GM21447 (cell line): ENCODE measurements around the gene PRKN.
"Not testable (repeated sequence)": the region's sequence is repeated elsewhere in the genome, so short reads cannot be mapped to it uniquely, and the experiment has no call there.

Experiments
- ATAC-seq: cut with Tn5 transposase; IDR thresholded peaks from one replicate; pipeline ENCODE4 v1.9.1; 2021; ENCODE audit not compliant: unreplicated experiment

PRKN gene

DNA sequence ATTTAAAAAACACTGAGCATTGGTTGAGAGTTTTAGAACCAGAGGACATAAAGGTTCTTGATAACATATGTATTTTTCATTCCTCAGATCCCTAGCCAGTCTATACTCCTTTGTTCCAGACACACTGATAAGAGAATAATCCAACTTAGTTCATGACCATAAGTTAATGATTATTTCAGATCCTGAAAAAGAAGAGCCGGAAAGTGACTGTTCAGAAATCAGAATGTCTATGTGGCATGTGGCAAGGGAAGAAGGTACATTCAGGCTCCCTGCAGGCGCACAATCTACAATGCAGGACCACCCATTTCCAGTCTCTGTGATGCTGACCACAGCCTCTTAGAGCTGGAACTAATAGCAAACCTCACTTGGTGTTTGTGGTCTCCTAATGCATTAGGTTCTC, 787.0 kb downstream of the PRKN start:
- ATAC-seq, result no peak

DNA sequence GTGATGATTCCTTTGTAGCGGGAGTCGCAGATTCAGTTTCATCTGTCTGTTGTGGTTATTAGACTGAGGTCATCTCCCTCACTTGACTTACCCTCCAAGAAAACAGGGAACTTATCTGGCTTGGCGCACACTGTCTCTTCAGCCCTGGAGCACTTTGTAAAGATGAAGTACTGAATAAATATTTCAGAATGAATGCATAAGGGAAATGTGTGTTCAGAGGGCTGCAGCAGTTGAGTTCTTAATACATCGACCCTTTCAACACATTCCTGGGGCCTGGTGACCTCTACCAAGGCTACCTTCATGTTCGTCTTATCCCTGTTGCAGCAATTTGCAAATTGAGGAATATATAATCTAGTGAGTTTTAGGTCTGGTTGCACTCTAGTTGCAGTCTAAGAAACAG, 801.2 kb downstream of the PRKN start:
- ATAC-seq, result no peak

DNA sequence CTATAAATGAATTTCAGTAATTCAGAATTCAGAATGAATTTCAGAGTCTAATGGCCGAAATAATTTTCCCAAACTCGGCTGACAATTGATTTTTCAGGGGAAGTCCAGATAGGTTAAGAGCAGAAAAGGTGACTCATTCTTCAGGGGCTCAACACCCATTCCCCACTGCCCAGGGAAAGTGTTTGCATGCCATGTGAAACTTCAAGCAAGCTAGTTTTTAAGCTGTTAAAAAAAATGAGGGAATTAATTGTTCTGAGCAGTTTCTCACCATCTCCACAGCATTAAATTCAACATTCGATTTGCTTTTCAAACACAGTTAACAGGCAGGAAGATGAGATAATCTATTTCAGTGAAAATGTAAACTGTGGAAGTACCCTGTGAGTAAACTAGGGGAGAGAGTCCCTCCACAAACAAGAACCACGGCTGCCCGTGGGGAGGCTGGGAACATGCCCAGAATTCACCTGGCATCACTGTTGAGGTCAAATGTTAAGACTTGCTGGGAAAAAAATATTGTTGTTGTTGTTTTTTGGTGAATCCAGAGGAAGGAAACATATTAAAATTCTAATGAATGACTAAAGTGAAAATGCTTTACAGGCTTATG, 803.0 kb downstream of the PRKN start:
- no peak for ATAC-seq

DNA sequence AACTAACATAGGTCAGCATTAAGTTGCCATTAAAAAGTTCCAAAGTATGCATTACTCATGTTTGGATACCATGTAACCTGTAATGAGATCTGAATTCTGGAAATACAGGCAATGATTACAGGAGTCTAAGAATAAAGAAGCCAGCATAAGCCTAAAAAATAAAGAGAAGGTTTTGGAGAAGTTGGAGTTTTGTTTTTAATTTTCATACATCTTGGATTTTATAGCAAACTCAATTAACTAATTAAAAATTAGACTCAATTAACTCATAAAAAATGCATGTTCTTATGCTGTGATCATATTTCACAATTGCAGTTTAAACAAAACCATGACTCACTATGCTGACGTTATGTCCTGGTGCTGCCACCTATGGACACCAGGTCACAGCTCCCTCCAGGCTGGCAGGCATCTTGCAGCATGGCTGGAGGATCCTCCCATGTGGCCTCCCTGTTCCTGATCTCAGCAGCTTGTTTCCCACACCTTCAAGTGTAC, 804.9 kb downstream of the PRKN start:
- ATAC-seq, result no peak

DNA sequence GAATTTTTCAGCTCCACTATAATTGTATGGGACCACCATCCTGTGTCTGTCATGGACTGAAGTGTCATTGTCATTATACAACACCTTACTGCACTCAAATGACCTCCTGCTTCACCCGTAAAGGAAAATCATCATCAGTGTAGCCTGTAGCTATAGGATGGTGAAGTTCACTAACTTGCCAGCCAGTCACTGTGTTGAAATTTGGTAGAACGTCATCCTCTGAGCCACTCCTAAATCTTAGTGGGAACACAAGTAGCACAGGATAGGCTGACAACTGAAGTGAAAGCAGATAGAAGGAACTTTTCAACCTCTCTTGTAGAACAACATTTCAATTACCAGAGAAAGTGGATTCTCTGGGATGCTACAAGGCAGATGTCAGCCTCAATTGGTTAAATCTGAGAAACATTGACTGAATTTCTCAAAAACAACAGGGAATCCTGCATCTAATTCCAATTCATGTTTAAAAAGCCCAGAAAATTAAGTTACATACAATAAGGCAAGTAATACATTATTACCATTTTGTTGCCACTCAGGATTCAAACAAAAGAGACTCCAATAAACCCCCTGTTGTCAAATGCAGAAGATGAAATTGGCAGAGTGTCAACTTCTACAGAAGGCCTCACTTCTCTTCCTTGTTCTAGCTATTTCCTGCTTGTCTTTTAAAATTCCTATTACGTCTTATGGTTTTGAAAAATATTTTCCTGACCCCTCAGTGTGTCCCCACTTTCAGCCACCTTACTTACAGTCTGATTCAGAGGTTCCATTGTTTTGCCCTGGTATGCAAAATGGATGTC, 805.8 kb downstream of the PRKN start:
- no peak for ATAC-seq

DNA sequence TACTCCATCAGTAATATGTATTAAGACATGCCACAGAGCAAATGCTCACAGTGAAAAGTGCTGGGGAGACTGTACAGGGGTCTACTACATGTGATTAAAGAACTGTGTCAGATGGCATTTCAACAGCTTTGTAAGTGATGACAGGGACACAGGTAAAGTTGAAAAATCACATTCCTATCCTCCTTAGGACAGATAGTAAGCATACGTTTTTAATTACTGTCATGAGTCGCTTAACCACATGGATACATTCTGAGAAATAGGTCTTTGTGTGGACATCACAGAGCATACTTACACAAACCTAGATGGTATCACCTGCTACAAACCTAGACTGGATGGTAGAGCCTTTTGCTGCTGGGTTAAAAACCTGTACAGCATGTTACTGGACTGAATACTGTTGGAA, 807.9 kb downstream of the PRKN start:
- ATAC-seq, result no peak

DNA sequence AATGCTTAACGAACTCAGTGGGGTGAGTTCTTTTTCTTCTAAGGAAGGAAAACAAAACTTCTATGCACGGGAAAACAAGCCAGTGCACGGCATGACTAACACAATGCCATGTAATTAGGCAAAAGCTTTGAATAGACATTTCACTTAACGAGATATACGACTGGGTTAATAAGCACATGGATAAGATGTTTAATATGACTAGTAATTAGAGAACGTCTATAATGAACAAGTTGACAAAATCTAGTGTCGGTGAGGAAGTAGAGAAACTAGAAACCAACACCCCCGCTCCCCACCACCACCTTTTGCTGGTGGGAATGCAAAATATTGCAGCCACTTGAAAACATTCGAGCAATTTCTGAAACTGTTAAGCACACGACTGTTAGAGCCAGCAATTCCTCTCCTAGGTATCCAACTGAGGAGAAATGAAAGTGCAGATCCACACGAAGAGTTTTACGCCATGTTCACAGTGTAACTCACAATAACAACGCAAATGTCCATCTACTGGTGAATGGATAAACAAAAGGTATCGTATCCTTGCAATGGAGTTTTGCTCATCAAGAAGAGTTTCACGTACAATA, 808.8 kb downstream of the PRKN start:
- ATAC-seq, result no peak

DNA sequence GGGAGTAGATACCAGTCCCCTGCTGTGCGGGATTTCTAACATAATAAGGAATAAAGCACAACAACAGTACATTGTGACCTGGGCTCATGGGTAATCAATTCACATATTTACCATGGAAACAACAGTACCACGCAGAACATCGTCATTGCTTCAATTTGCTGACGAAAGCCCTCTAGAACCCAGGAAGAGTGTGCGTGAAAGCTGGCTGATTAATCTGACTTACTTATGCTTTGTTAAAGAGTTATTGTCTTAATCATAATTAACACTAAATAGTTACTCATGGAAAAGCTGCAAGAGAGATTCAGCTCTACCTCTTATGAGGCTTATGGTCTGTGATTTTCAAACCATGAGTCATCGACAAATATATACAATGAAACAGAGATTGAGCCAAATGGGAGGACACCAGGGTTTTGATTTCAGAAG, 809.4 kb downstream of the PRKN start:
- ATAC-seq, result no peak

DNA sequence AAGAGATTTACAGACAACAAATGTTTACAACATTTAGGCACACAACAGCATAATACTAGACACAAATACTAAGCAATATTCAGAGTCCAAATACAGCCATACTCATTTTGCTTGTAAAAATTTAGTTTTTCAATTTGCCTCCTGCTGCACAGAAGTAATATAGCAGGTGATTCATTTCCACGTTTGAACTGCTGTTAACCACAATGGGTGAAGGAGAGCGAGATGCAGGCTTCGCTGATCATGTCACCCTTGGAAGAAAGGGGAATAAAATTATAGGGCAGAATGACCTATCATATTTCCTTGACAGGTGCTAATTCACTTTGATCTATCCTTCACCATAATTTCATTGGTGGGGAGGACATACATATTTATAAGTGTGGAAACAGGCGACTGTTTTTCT, 809.9 kb downstream of the PRKN start:
- ATAC-seq, result no peak

DNA sequence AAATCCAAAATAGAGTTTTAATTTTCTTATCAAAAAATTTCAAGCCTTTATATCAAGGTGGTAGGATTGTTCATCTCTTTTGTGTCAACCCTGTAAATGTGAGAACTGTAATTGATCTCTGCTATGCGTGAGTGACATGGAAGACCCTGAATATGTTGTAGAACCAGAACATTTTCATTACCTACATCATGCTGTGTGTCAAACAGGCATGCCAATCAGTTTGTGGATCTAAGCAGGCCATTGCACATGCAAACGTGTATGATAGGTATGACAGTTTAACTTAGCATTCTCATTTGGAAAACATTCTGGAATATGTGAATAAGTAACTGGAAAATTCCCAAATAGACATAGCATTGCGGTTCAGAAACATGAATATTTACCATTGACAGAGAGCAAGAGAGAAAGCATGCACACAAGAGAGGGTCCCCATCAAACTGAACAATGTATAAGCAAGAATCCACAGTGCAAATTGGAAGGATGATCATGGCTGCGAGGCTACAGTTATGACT, 812.1 kb downstream of the PRKN start:
- no peak for ATAC-seq

DNA sequence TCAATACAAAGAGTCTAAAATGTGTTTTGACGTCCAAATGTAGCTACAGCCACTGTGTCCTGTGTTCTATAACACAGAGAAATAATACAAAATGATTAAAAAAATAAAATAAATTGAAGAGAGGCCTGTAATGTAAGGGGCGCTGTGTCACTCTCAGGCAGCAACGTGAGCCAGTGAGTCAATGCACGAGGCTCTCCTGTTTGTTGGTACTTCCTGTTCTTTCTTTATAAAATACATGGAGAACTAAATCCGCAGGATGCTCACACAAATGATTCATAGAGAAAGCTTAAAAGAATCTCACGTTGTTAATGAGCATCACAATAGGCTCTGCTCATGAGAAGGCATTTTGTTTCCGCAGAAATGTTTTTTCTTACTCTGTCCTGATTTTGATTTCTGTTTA, 818.7 kb downstream of the PRKN start:
- no peak for ATAC-seq

DNA sequence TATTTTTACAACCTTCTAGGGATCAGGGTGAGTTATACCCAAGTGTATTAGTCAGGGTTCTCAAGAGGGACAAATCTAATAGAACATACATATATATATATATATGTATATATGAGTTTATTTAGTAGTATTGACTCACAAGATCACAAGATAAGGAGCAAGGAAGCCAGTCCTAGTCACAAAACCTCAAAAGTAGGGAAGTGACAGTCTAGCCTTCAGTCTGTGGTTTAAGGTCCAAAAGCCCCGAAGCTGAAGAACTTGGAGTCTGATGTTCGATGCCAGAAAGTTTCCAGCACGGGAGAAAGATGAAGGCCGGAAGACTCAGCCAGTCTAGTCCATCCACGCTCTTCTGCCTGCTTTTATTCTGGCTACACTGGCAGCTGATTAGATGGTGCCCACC, 821.0 kb downstream of the PRKN start:
- ATAC-seq, result no peak

DNA sequence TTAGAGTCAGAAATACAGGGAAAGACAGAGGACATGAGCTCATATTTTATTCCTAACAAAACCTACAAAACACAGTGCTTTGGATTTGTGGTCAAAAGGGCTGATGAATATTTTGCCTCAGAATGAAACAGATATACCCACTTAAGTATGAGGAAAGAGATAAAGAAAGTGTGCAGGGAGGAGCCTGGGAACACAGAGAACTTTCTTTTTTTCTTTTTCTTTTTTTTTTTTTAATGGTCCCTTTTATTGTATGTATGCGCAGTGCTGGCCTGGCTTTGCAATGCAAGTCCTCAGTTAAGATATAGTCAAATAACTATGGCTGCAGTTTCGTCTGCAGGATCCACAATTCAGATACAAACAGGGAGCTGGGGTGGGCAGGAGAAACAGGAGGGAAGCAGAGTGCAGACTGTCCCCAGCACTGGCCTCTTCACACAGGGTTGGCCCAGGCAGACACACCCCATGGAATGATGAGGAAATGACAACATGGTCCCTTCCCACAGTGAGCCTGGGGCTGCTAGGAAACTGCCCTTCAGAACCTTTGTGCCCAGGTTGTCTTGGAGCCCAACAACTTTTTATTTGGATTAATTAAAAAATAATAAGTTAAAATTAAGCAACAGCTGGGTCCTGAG, 823.9 kb downstream of the PRKN start:
- ATAC-seq, result no peak

DNA sequence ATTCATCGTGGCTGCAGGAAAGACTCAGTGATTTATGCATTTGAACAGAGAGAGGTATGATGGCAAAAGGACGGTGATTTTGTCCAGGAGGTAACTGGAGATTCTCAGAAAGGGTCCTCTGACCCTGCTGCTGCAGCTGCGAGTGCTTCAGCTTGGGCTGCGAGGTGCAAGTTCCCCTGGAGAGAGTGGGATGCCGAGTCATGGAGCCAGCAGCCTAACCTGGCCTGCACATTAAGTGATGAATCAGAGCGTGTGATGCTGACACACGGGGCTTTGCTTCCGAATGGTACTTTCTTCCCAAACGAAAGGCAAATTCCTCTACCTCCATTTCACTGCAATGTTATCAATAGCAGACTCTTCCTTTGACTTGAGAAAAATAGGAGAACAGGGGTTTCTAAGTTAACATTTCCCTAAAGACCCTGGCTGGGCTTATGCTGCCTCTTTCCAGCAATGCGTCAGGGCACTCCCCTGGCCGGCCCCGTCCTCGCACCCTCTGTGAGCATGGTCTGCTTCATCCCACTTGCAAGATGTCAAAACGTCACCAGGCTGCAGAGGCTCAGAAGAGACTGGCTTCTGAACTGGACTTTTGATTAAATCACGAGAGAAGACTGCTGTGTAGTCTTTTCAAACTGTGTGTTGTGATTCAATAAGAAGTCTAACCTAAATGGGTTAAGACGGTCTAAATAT, 825.7 kb downstream of the PRKN start:
- ATAC-seq, result no peak

DNA sequence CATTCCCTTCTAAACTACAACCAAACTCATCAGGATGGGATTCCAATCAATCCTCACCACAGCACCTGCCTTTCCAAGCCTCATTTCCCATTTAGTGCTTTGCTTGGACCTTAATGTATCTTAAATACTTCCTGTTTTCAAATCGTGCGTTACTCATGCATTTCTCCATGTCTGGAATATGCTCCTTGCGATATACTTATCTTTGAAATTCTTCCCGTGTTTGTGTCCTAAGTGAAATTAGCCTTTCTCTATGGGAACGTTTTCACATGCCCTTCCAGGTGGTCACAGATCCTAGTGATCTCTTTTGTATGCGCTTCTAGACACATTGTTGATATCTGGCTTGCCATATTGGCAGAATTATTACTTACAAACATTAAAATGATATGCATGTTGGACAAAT, 833.1 kb downstream of the PRKN start:
- ATAC-seq, result no peak

DNA sequence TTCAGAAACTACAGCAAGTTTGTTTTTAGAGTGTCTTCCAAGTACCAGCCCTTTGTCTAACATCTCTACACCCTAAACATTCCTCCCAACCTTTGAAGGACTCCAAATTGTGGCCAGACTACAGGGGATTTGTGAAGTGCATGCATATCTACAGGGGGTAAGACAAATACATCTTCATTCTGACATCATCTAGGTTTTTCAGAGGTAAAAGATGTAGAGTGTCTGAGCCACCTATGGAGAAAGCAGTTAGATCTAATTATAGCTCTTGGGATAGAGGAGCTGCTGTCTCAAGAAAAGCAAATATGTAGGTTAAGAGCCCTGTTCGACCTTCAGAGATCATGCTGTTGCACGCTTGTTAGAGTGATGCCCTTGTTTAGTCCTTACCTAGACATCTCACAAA, 836.0 kb downstream of the PRKN start:
- no peak for ATAC-seq

DNA sequence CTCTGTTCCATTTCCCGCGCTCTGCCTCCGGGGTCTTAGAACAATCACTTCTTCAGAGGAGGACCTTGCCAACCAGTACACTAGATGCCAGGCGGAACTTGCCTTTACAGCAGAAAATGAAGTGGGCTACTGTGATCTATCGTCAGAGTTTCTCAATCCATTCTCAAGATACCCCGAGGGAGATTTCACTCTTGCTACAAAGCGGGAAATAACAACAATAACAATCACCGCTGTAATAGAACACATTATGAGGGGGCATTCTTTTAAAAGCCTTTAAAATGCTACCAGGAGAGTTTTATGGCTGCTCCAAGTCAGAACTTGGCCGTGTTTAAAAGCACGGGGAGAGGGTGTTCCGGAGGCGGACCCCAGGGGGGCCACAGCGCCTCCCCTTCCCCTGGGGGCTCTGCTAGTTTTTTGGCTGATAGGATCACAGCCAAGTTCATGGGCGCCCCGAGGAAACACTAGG, 836.7 kb downstream of the PRKN start:
- no peak for ATAC-seq

DNA sequence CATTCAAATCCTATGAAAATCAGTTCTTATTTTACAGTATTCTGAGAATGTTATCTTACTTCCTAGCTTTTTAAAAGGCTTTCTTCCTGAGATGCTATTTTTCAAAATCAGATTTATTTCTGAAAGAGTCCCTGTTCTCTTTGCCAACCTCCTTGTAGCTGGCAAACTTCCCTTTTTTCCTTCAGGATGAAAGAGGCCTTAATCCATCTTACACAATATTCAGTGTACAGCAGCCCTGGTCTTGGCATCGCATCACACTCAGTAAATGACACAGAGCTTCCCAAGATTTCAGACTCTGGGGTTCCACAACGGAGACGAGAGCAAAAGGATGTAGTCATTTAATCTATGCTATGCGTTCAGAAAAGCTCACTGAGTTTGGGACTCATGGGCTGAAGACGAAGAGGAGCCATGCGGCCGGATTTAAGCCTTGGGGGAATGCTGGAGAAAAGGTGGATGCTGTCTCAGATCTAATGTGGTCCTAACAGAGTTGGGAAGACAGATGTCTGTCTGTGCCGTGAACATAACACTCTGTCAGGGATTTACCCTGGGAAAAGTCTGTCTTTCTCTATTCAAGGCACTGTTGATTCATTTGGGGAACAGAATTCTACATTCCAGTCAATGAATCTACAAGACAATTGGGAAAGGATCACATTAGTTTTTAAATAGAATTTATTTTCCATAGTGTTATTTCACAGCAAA, 837.3 kb downstream of the PRKN start:
- no peak for ATAC-seq

DNA sequence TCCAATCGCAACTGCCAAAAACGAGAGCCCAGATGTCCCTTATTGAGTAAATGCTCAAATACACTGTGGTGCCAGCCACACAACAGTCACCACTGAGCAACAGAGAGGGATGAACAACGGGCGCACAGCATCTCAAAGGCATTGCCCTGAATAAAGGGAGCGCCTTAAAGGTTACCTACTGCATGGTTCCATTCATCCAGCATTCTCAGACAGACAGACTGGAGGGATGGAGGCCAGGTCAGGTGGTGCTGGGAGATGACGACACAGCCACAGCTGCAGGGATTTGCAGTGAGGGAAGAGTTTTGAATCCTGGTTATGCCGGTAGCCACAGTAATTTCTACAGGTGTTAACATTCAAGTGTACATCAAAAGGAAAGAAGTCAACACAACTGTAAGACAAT, 838.2 kb downstream of the PRKN start:
- no peak for ATAC-seq

DNA sequence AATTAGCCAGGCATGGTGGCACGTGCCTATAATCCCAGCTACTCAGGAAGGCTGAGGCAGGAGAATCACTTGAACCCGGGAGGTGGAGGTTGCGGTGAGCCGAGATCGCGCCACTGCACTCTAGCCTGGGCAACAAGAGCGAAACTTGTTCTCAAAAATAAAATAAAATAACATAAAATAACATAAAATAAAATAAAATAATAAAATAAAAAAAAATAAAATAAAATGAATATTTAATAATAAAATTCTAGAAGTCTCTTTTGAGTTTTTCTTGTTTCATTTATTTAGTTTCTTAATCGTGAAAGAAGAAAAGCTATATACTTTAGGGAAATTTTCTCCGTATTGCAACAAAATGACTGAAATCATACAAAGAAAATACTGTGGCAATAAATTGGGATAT, 841.0 kb downstream of the PRKN start:
- ATAC-seq, result not testable (repeated sequence)
